ENCODE measurements around the gene GADD45GIP1. TPM values are rescaled to one million over a fixed set of nuclear protein-coding genes. Genes with fewer than 3 reads are reported as not detected.

The GADD45GIP1 gene
- total and polyA plus RNA-seq, 2 donors (not counting 1 experiment from before 2014, with no cell fraction given): 19.5 to 19.7 TPM

- Histone ChIP-seq H3K4me2 (ENCODE audit: extremely low read depth, insufficient read depth, low read length) (no peak overlapping the region), H3K36me3 (ENCODE audit: control insufficient read depth, insufficient read depth, low read length) (peaks cover 40% of the 10 kb centered on the region), H3K79me2 (ENCODE audit: control insufficient read depth, insufficient read depth, low read length) (peaks cover 45% of the 10 kb centered on the region), H3K4me1 (ENCODE audit: control insufficient read depth, extremely low read depth, insufficient read depth, low read length) (peaks cover 24% of the 10 kb centered on the region), H4K20me1 (ENCODE audit: control insufficient read depth, extremely low read depth, insufficient read depth, low read length) (no peaks in the 10 kb centered on the region), H3K4me3 (replicated peaks in 1 of 4; ENCODE audit: control extremely low read depth in 1 of 4, insufficient read depth in 1 of 4, low read depth in 3 of 4, low read length in 4 of 4) (no peak overlapping the region), H3K9ac (ENCODE audit: insufficient read depth, low read length) (peak overlapping the region; percentile 5), H3K27me3 (ENCODE audit: control insufficient read depth, insufficient read depth, low read length) (no peaks in the 10 kb centered on the region), H3K9me3 (ENCODE audit: control insufficient read depth, insufficient read depth, low read depth, low read length) (no peaks in the 10 kb centered on the region), H3K27ac (ENCODE audit: insufficient read depth, low read length) (peak overlapping the region; percentile 37), H2AFZ (ENCODE audit: low read length) (no peak overlapping the region)
- TF ChIP-seq EZH2 (IDR thresholded peaks at IDR 0.05; ENCODE audit: low read length, missing control alignments): no peak
- TF ChIP-seq, protein P1, sequence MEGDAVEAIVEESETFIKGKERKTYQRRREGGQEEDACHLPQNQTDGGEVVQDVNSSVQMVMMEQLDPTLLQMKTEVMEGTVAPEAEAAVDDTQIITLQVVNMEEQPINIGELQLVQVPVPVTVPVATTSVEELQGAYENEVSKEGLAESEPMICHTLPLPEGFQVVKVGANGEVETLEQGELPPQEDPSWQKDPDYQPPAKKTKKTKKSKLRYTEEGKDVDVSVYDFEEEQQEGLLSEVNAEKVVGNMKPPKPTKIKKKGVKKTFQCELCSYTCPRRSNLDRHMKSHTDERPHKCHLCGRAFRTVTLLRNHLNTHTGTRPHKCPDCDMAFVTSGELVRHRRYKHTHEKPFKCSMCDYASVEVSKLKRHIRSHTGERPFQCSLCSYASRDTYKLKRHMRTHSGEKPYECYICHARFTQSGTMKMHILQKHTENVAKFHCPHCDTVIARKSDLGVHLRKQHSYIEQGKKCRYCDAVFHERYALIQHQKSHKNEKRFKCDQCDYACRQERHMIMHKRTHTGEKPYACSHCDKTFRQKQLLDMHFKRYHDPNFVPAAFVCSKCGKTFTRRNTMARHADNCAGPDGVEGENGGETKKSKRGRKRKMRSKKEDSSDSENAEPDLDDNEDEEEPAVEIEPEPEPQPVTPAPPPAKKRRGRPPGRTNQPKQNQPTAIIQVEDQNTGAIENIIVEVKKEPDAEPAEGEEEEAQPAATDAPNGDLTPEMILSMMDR (conservative IDR thresholded peaks at IDR 0.05 in 1 of 2, IDR thresholded peaks at IDR 0.05 in 1 of 2; ENCODE audit: low read depth in 1 of 2, low read length in 2 of 2): no peak
- DNase-seq (ENCODE audit: low read depth in 2 of 2): no peak
Observed at GRCh38 chr19:12949363-12950283, 7.4 kb downstream of the GADD45GIP1 start.

DNA sequence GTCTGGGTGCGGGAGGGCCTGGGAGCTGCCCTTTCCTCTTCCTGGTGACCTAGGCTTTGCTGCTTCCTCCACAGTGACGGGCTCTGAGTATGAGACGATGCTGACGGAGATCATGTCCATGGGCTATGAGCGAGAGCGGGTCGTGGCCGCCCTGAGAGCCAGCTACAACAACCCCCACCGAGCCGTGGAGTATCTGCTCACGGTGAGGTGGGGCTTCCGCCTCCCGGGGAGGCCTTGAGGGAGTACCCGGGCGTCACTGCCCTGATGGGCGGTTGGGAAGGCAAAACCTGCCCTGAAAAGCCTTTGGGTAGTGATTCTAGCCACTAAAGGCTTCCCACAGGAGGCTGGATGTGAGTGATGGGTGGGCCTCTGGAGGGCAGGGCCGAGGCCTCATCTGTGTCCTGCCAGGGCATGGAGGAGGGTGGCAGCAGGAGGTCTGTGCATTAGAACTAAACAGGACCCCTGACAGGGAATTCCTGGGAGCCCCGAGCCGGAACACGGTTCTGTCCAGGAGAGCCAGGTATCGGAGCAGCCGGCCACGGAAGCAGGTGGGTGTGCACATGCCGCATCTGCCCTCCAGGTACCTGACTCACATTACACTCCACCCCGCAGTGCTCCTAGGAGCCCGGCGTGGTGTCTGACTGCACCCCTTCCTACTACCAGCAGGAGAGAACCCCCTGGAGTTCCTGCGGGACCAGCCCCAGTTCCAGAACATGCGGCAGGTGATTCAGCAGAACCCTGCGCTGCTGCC is 8.2 kb downstream of the GADD45GIP1 start:
- Histone ChIP-seq H3K79me2 (ENCODE audit: control insufficient read depth, insufficient read depth, low read length) (peaks cover 36% of the 10 kb centered on the region), H3K27me3 (ENCODE audit: control insufficient read depth, insufficient read depth, low read length) (no peaks in the 10 kb centered on the region), H3K9ac (ENCODE audit: insufficient read depth, low read length) (no peak overlapping the region), H2AFZ (ENCODE audit: low read length) (no peak overlapping the region), H3K27ac (ENCODE audit: insufficient read depth, low read length) (peak overlapping the region; percentile 24), H4K20me1 (ENCODE audit: control insufficient read depth, extremely low read depth, insufficient read depth, low read length) (no peaks in the 10 kb centered on the region), H3K4me1 (ENCODE audit: control insufficient read depth, extremely low read depth, insufficient read depth, low read length) (peaks cover 20% of the 10 kb centered on the region), H3K36me3 (ENCODE audit: control insufficient read depth, insufficient read depth, low read length) (peaks cover 40% of the 10 kb centered on the region), H3K4me3 (replicated peaks in 1 of 4; ENCODE audit: control extremely low read depth in 1 of 4, insufficient read depth in 1 of 4, low read depth in 3 of 4, low read length in 4 of 4) (no peak overlapping the region), H3K4me2 (ENCODE audit: extremely low read depth, insufficient read depth, low read length) (no peak overlapping the region), H3K9me3 (ENCODE audit: control insufficient read depth, insufficient read depth, low read depth, low read length) (no peaks in the 10 kb centered on the region)
- no peak for DNase-seq (ENCODE audit: low read depth in 2 of 2)
- no peak for TF ChIP-seq EZH2 (IDR thresholded peaks at IDR 0.05; ENCODE audit: low read length, missing control alignments)
- TF ChIP-seq, protein P1 (conservative IDR thresholded peaks at IDR 0.05 in 1 of 2, IDR thresholded peaks at IDR 0.05 in 1 of 2; ENCODE audit: low read depth in 1 of 2, low read length in 2 of 2): no peak
